NT2/D1 (cell line): ENCODE data around the gene CCDC197.

ENCODE experiments used
- YY1 ChIP-seq: IDR thresholded peaks from 2 replicates; pipeline ENCODE4 v1.6.1; 2011; ENCODE audit not compliant: insufficient read length, insufficient read depth
- ZNF274 ChIP-seq: IDR thresholded peaks from 2 replicates; pipeline ENCODE4 v1.6.1; 2011; ENCODE audit warnings: mild to moderate bottlenecking, low read depth, low read length

DNA sequence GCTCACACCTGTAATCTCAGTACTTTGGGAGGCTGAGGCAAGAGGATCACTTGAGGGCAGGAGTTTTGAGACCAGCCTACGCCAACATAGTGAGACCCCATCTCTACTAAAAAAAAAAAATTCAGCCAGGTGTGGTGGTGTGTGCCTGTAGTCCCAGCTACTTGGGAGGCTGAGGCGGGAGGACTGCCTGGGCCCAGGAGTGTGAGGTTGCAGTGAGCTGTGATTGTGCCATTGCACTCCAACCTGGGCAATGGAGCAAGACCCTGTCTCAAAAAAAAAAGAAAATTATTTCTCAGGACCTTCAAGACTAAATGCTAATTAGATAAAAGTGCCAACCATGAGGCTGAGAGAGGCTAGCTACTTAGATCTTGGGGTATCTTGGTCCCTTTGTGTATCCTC is 52.5 kb downstream of the CCDC197 start:
- TF ChIP-seq ZNF274 (no peak), YY1 (no peak)
